GM23338 (cell line): ENCODE measurements around the gene DENND11. TPM values are rescaled to one million over a fixed set of nuclear protein-coding genes. Genes with fewer than 3 reads are reported as not detected.

Source experiments
- ATAC-seq: fragments of 200-7000 bp; cut with Tn5 transposase; 3 replicates; pipeline ENCODE4 v1.9.1; 2020
- DNase-seq: peaks from one replicate; pipeline ENCODE4 v3.0.0-alpha.2; 2015; ENCODE audit warnings: low spot score
- H2AFZ ChIP-seq: fragments of 200-600 bp; sonication (generic); 2 replicates; pipeline ENCODE4 v1.8.0; 2016; ENCODE audit warnings: antibody characterized with exemption, mild to moderate bottlenecking, moderate library complexity
- H3F3A ChIP-seq: fragments of 200-600 bp; sonication (generic); replicated peaks from 2 replicates; pipeline ENCODE4 v1.8.0; 2017; ENCODE audit warnings: antibody characterized with exemption, mixed run types, low read depth
- H3K27ac ChIP-seq: fragments of 200-600 bp; sonication (generic); 2 replicates; pipeline ENCODE4 v1.6.1; 2016; ENCODE audit warnings: low read depth
- H3K27me3 ChIP-seq: fragments of 200-600 bp; sonication (generic); 2 replicates; pipeline ENCODE4 v1.8.0; 2016; ENCODE audit warnings: mild to moderate bottlenecking, mixed run types, moderate library complexity; ENCODE audit not compliant: insufficient read depth
- H3K36me3 ChIP-seq: fragments of 200-600 bp; sonication (generic); 2 replicates; pipeline ENCODE4 v1.8.0; 2016; ENCODE audit warnings: mild to moderate bottlenecking; ENCODE audit not compliant: insufficient read depth
- H3K4me1 ChIP-seq: fragments of 200-600 bp; sonication (generic); 2 replicates; pipeline ENCODE4 v1.8.0; 2016; ENCODE audit warnings: mild to moderate bottlenecking, moderate library complexity; ENCODE audit not compliant: insufficient read depth
- H3K4me2 ChIP-seq: fragments of 200-600 bp; sonication (generic); 2 replicates; pipeline ENCODE4 v1.7.1; 2017; ENCODE audit warnings: mixed run types
- H3K4me3 ChIP-seq: fragments of 200-600 bp; sonication (generic); 2 replicates; pipeline ENCODE4 v1.6.1; 2016; ENCODE audit warnings: mixed run types
- H3K79me2 ChIP-seq: fragments of 200-600 bp; sonication (generic); replicated peaks from 2 replicates; pipeline ENCODE4 v1.8.0; 2017; ENCODE audit warnings: mild to moderate bottlenecking; ENCODE audit not compliant: insufficient read depth
- H3K9me2 ChIP-seq: fragments of 200-600 bp; sonication (generic); 2 replicates; pipeline ENCODE4 v1.8.0; 2017; ENCODE audit not compliant: insufficient read depth
- H4K20me1 ChIP-seq: fragments of 200-600 bp; sonication (generic); replicated peaks from 2 replicates; pipeline ENCODE4 v1.8.0; 2017; ENCODE audit warnings: mild to moderate bottlenecking; ENCODE audit not compliant: insufficient read depth
- H3K27ac Mint-ChIP-seq: 2 replicates; pipeline ENCODE4 v1.8.0; 2020; ENCODE audit warnings: inconsistent platforms, mild to moderate bottlenecking, moderate library complexity, mixed read lengths
- H3K27me3 Mint-ChIP-seq: 3 replicates; pipeline ENCODE4 v1.8.0; 2022; ENCODE audit warnings: low read depth, mild to moderate bottlenecking, moderate library complexity, mixed read lengths, inconsistent platforms; ENCODE audit not compliant: insufficient read depth, poor library complexity
- H3K36me3 Mint-ChIP-seq: 3 replicates; pipeline ENCODE4 v1.8.0; 2021; ENCODE audit warnings: low read depth, mild to moderate bottlenecking, inconsistent platforms, moderate library complexity, mixed read lengths
- H3K4me1 Mint-ChIP-seq: 3 replicates; pipeline ENCODE4 v1.8.0; 2020; ENCODE audit warnings: mild to moderate bottlenecking, inconsistent platforms, mixed read lengths
- H3K4me3 Mint-ChIP-seq: 3 replicates; pipeline ENCODE4 v1.8.0; 2021; ENCODE audit warnings: moderate library complexity, mild to moderate bottlenecking, inconsistent platforms, mixed read lengths
- H3K9me3 Mint-ChIP-seq: 3 replicates; pipeline ENCODE4 v1.8.0; 2020; ENCODE audit warnings: moderate library complexity, mild to moderate bottlenecking, inconsistent platforms, mixed read lengths
- EZH2 ChIP-seq: fragments of 200-600 bp; sonication (generic); IDR thresholded peaks from one replicate; pipeline ENCODE4 v1.8.0; 2017; ENCODE audit warnings: antibody characterized with exemption, mild to moderate bottlenecking, low read depth; ENCODE audit not compliant: unreplicated experiment
- NANOG ChIP-seq: IDR thresholded peaks from 2 replicates; pipeline ENCODE4 v1.6.1; 2016; ENCODE audit warnings: antibody characterized with exemption, borderline replicate concordance
- POLR2AphosphoS5 ChIP-seq: IDR thresholded peaks from 2 replicates; pipeline ENCODE4 v1.6.1; 2016; ENCODE audit warnings: antibody characterized with exemption, low read depth
- STAT1 ChIP-seq: IDR thresholded peaks from one replicate; pipeline ENCODE4 v1.6.1; 2016; ENCODE audit warnings: antibody characterized with exemption; ENCODE audit not compliant: unreplicated experiment
- ZNF331 ChIP-seq: fragments of 250-450 bp; sonication (Bioruptor Pico); IDR thresholded peaks from 2 replicates; pipeline ENCODE4 v1.5.0; 2020; ENCODE audit warnings: low read depth, mild to moderate bottlenecking, moderate library complexity
- polyA plus RNA-seq: library from polyadenylated mRNA; unstranded; fragments of >200 nt; fragmentation: Nextera tagmentation; extraction: Ambion mirVana; gene quantifications from 2 replicates; pipeline ENCODE4 v1.2.1, GENCODE V29; 2016
- total RNA-seq: library from RNA; depleted of rRNA; stranded (reverse); fragments of >200 nt; shearing (Covaris generic); gene quantifications from 2 replicates; pipeline ENCODE4 v1.2.3, GENCODE V29; 2014
- TF ChIP-seq, protein P1 (sequence below): IDR thresholded peaks from one replicate; pipeline ENCODE4 v1.6.1; 2018; ENCODE audit warnings: antibody characterized with exemption; ENCODE audit not compliant: unreplicated experiment
- TF ChIP-seq, protein P2 (sequence below), 2 experiments: fragments of 200-600 bp in 1 of 2; sonication (generic) in 1 of 2; conservative IDR thresholded peaks; 2 replicates each; pipeline versions ENCODE4 v1.5.1 to v1.6.1; 2016 to 2017; ENCODE audit warnings: antibody characterized with exemption in 2 of 2, low read depth in 2 of 2, mild to moderate bottlenecking in 2 of 2, moderate library complexity in 1 of 2
- TF ChIP-seq, protein P3 (sequence below): fragments of 250-450 bp; sonication (Bioruptor Pico); IDR thresholded peaks from 2 replicates; pipeline ENCODE4 v1.5.0; 2020; ENCODE audit warnings: mild to moderate bottlenecking, moderate library complexity

Gene DENND11
- total and polyA plus RNA-seq, 2 experiments from 2014 or later = 5.1 to 29.5 TPM

DNA sequence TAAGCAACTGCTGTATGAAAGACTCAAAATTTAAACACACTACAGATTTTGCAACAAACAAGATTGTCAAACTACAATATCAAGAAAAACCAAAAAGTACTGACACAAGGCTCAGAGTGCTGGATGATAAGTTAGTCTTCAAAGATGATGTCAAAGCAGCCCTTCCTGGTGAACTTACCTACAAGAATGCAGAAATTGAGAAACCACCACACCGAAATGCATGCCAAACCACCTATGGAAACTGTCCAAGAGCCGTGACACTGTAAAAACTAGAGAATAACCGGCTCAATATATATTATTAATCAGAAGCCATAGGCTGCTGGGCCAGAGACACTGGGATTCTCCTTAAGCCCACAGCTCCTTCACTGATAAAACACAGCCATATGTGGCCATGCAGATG lies 25.3 kb downstream of the DENND11 start (continued):
- TF ChIP-seq STAT1 (no peak), NANOG (no peak)
- TF ChIP-seq, protein P1, sequence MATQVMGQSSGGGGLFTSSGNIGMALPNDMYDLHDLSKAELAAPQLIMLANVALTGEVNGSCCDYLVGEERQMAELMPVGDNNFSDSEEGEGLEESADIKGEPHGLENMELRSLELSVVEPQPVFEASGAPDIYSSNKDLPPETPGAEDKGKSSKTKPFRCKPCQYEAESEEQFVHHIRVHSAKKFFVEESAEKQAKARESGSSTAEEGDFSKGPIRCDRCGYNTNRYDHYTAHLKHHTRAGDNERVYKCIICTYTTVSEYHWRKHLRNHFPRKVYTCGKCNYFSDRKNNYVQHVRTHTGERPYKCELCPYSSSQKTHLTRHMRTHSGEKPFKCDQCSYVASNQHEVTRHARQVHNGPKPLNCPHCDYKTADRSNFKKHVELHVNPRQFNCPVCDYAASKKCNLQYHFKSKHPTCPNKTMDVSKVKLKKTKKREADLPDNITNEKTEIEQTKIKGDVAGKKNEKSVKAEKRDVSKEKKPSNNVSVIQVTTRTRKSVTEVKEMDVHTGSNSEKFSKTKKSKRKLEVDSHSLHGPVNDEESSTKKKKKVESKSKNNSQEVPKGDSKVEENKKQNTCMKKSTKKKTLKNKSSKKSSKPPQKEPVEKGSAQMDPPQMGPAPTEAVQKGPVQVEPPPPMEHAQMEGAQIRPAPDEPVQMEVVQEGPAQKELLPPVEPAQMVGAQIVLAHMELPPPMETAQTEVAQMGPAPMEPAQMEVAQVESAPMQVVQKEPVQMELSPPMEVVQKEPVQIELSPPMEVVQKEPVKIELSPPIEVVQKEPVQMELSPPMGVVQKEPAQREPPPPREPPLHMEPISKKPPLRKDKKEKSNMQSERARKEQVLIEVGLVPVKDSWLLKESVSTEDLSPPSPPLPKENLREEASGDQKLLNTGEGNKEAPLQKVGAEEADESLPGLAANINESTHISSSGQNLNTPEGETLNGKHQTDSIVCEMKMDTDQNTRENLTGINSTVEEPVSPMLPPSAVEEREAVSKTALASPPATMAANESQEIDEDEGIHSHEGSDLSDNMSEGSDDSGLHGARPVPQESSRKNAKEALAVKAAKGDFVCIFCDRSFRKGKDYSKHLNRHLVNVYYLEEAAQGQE = no peak
- TF ChIP-seq, protein P2, sequence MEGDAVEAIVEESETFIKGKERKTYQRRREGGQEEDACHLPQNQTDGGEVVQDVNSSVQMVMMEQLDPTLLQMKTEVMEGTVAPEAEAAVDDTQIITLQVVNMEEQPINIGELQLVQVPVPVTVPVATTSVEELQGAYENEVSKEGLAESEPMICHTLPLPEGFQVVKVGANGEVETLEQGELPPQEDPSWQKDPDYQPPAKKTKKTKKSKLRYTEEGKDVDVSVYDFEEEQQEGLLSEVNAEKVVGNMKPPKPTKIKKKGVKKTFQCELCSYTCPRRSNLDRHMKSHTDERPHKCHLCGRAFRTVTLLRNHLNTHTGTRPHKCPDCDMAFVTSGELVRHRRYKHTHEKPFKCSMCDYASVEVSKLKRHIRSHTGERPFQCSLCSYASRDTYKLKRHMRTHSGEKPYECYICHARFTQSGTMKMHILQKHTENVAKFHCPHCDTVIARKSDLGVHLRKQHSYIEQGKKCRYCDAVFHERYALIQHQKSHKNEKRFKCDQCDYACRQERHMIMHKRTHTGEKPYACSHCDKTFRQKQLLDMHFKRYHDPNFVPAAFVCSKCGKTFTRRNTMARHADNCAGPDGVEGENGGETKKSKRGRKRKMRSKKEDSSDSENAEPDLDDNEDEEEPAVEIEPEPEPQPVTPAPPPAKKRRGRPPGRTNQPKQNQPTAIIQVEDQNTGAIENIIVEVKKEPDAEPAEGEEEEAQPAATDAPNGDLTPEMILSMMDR (conservative IDR thresholded peaks at IDR 0.05; ENCODE audit: low read depth in 2 of 2) = no peak

GRCh38 chr7:141675436-141676215 lies 26.3 kb downstream of the DENND11 start:
- Histone ChIP-seq H3K4me3 (no peak overlapping the region), H3K27me3 (no peaks in the 10 kb centered on the region), H3K27ac (no peak overlapping the region), H3K36me3 (no peaks in the 10 kb centered on the region; the same call in 1 of the 2 replicates), H3K4me1 (no peaks in the 10 kb centered on the region), H3K79me2 (no peaks in the 10 kb centered on the region), H3K4me2 (no peak overlapping the region), H4K20me1 (0 out of 2 replicates have a peak, but pooled peaks cover 3% of the 10 kb centered on the region), H3K9me2 (no peaks in the 10 kb centered on the region), H3F3A (no peaks in the 10 kb centered on the region), H2AFZ (no peak overlapping the region)
- H3K27ac Mint-ChIP-seq = no peak overlapping the region
- H3K4me1 Mint-ChIP-seq = peaks cover 9% of the 10 kb centered on the region; the same call in 2 of the 3 replicates
- H3K9me3 Mint-ChIP-seq = peaks cover 8% of the 10 kb centered on the region; the same call in 1 of the 3 replicates
- peaks cover 8% of the 10 kb centered on the region for H3K27me3 Mint-ChIP-seq
- no peak overlapping the region for H3K4me3 Mint-ChIP-seq
- DNase-seq (no peak), ATAC-seq (no peak)
- H3K36me3 Mint-ChIP-seq = peaks cover 32% of the 10 kb centered on the region
- TF ChIP-seq ZNF331 (CRISPR knock-in tag) (no peak), EZH2 (no peak), POLR2AphosphoS5 (no peak)
- TF ChIP-seq, protein P3, sequence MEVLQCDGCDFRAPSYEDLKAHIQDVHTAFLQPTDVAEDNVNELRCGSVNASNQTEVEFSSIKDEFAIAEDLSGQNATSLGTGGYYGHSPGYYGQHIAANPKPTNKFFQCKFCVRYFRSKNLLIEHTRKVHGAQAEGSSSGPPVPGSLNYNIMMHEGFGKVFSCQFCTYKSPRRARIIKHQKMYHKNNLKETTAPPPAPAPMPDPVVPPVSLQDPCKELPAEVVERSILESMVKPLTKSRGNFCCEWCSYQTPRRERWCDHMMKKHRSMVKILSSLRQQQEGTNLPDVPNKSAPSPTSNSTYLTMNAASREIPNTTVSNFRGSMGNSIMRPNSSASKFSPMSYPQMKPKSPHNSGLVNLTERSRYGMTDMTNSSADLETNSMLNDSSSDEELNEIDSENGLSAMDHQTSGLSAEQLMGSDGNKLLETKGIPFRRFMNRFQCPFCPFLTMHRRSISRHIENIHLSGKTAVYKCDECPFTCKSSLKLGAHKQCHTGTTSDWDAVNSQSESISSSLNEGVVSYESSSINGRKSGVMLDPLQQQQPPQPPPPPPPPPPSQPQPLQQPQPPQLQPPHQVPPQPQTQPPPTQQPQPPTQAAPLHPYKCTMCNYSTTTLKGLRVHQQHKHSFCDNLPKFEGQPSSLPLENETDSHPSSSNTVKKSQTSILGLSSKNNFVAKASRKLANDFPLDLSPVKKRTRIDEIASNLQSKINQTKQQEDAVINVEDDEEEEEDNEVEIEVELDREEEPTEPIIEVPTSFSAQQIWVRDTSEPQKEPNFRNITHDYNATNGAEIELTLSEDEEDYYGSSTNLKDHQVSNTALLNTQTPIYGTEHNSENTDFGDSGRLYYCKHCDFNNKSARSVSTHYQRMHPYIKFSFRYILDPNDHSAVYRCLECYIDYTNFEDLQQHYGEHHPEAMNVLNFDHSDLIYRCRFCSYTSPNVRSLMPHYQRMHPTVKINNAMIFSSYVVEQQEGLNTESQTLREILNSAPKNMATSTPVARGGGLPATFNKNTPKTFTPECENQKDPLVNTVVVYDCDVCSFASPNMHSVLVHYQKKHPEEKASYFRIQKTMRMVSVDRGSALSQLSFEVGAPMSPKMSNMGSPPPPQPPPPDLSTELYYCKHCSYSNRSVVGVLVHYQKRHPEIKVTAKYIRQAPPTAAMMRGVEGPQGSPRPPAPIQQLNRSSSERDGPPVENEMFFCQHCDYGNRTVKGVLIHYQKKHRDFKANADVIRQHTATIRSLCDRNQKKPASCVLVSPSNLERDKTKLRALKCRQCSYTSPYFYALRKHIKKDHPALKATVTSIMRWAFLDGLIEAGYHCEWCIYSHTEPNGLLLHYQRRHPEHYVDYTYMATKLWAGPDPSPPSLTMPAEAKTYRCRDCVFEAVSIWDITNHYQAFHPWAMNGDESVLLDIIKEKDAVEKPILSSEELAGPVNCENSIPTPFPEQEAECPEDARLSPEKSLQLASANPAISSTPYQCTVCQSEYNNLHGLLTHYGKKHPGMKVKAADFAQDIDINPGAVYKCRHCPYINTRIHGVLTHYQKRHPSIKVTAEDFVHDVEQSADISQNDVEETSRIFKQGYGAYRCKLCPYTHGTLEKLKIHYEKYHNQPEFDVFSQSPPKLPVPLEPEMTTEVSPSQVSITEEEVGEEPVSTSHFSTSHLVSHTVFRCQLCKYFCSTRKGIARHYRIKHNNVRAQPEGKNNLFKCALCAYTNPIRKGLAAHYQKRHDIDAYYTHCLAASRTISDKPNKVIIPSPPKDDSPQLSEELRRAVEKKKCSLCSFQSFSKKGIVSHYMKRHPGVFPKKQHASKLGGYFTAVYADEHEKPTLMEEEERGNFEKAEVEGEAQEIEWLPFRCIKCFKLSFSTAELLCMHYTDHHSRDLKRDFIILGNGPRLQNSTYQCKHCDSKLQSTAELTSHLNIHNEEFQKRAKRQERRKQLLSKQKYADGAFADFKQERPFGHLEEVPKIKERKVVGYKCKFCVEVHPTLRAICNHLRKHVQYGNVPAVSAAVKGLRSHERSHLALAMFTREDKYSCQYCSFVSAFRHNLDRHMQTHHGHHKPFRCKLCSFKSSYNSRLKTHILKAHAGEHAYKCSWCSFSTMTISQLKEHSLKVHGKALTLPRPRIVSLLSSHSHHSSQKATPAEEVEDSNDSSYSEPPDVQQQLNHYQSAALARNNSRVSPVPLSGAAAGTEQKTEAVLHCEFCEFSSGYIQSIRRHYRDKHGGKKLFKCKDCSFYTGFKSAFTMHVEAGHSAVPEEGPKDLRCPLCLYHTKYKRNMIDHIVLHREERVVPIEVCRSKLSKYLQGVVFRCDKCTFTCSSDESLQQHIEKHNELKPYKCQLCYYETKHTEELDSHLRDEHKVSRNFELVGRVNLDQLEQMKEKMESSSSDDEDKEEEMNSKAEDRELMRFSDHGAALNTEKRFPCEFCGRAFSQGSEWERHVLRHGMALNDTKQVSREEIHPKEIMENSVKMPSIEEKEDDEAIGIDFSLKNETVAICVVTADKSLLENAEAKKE (CRISPR knock-in tag) = no peak
- TF ChIP-seq, protein P1 = no peak
